Testis (tissue), 3 donors: ENCODE results near the gene APOE. TPM values are rescaled to one million over a fixed set of nuclear protein-coding genes. Genes with fewer than 3 reads are reported as not detected.

ENCODE experiments used
- DNase-seq: peaks from one replicate; pipeline ENCODE4 v3.0.0-alpha.2; 2019
- H3K27ac ChIP-seq, 2 donors: fragments of 200-600 bp; sonication (generic); one replicate each; pipeline ENCODE4 v1.5.1; 2019
- H3K27me3 ChIP-seq: fragments of 200-600 bp; sonication (generic); one replicate; pipeline ENCODE4 v1.5.1; 2019
- H3K36me3 ChIP-seq: fragments of 200-600 bp; sonication (generic); one replicate; pipeline ENCODE4 v1.5.1; 2017; ENCODE audit warnings: low read depth; ENCODE audit errors: missing control alignments
- H3K4me1 ChIP-seq: fragments of 200-600 bp; sonication (generic); one replicate; pipeline ENCODE4 v1.5.1; 2019
- H3K4me3 ChIP-seq, 2 donors: fragments of 200-600 bp; sonication (generic); one replicate each; pipeline ENCODE4 v1.5.1; 2017 to 2019
- H3K9me3 ChIP-seq: fragments of 200-600 bp; sonication (generic); one replicate; pipeline ENCODE4 v1.5.1; 2017
- POLR2A ChIP-seq: fragments of 450-650 bp; IDR thresholded peaks from one replicate; pipeline ENCODE4 v1.6.1; 2017; ENCODE audit warnings: antibody characterized with exemption, mild to moderate bottlenecking, moderate library complexity
- WGBS, 2 donors: methylation state at CpG; one replicate each; pipeline ENCODE4 v1.1.5; 2018; 5-methylcytosine and 5-hydroxymethylcytosine counted together
- intact Hi-C: fragments of 100-400 bp; cut with DNase I; formaldehyde crosslinking; loops from one replicate; pipeline ENCODE4 v1.15.1; 2023; ENCODE audit warnings: low total_unique reads
- polyA plus RNA-seq: library from polyadenylated mRNA; stranded (reverse); fragments of 350-450 nt; fragmentation: Illumina TruSeq; extraction: RNeasy Lipid Tissue Mini Kit (QIAGEN cat#74804); gene quantifications from one replicate; pipeline ENCODE4 v1.2.3, GENCODE V29; 2014; ENCODE audit warnings: low read depth, low replicate concordance; ENCODE audit not compliant: insufficient read depth
- total RNA-seq, 2 donors: library from RNA; depleted of rRNA; stranded (reverse); fragments of >200 nt; gene quantifications; one replicate each; pipeline ENCODE4 v1.2.3, GENCODE V29; 2016
- TF ChIP-seq, protein P1 (sequence below), 3 experiments: fragments of 450-650 bp in 2 of 3; fragments of 200-600 bp in 1 of 3; sonication (generic) in 1 of 3; IDR thresholded peaks; one replicate each; pipeline ENCODE4 v1.5.1; 2016 to 2019; ENCODE audit warnings: antibody characterized with exemption in 3 of 3, mild to moderate bottlenecking in 2 of 3, moderate library complexity in 1 of 3

Gene APOE
- total and polyA plus RNA-seq, 3 donors from 2014 or later: 185 to 494 (median 215) TPM

DNA sequence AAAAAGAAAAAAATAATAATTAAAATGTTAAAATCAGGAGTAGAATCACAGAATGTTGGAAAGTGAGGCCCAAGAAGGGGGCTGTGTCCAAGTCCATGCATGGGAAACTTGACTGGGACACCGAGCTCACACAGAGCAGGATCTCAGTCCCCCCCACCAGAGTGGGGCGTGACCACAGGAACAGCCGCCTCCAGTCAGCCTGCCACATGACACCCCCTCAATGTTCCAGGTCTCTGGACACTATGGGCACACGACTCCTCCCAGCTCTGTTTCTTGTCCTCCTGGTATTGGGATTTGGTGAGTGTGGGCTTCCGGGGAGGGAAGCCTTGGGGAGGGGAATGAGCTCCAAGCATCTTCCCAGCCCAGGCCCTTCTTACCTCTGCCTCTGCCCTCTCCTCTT, 42.6 kb downstream of the APOE start:
- no peaks in the 10 kb centered on the region for H3K27me3 ChIP-seq
- TF ChIP-seq, protein P1, sequence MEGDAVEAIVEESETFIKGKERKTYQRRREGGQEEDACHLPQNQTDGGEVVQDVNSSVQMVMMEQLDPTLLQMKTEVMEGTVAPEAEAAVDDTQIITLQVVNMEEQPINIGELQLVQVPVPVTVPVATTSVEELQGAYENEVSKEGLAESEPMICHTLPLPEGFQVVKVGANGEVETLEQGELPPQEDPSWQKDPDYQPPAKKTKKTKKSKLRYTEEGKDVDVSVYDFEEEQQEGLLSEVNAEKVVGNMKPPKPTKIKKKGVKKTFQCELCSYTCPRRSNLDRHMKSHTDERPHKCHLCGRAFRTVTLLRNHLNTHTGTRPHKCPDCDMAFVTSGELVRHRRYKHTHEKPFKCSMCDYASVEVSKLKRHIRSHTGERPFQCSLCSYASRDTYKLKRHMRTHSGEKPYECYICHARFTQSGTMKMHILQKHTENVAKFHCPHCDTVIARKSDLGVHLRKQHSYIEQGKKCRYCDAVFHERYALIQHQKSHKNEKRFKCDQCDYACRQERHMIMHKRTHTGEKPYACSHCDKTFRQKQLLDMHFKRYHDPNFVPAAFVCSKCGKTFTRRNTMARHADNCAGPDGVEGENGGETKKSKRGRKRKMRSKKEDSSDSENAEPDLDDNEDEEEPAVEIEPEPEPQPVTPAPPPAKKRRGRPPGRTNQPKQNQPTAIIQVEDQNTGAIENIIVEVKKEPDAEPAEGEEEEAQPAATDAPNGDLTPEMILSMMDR (IDR thresholded peaks at IDR 0.05): no peak
- no peak overlapping the region for H3K27ac ChIP-seq
- peaks cover 18% of the 10 kb centered on the region for H3K4me1 ChIP-seq
- no peaks in the 10 kb centered on the region for H3K9me3 ChIP-seq
- no peak overlapping the region for H3K4me3 ChIP-seq
- intact Hi-C loops: no loop called here
- no peaks in the 10 kb centered on the region for H3K36me3 ChIP-seq
- WGBS, 2 donors: 63 to 80% methylated on average over 5 of the region's 5 CpGs
- DNase-seq: no peak

DNA sequence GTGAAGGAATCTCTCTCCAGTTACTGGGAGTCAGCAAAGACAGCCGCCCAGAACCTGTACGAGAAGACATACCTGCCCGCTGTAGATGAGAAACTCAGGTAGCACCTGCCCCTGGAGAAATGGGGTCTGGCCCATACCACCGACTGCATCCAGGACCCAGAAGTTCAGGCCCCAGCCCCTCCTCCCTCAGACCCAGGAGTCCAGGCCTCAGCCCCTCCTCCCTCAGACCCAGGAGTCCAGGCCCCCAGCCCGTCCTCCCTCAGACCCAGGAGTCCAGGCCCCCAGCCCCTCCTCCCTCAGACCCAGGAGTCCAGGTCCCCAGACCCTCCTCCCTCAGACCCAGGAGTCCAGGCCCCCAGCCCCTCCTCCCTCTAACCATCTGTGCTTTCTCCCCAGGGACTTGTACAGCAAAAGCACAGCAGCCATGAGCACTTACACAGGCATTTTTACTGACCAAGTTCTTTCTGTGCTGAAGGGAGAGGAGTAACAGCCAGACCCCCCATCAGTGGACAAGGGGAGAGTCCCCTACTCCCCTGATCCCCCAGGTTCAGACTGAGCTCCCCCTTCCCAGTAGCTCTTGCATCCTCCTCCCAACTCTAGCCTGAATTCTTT, 43.3 kb downstream of the APOE start:
- whole genome bisulfite sequencing, 2 donors: 71% methylated on average over 5 of the region's 5 CpGs; no CpG with 5 or more reads in 1 of the 2 donors
- no peak overlapping the region for H3K4me3 ChIP-seq
- no peak overlapping the region for H3K27ac ChIP-seq
- intact Hi-C loops: no loop called here
- DNase-seq: no peak
- H3K27me3 ChIP-seq: no peaks in the 10 kb centered on the region
- no peaks in the 10 kb centered on the region for H3K36me3 ChIP-seq
- no peaks in the 10 kb centered on the region for H3K9me3 ChIP-seq
- TF ChIP-seq, protein P1 (IDR thresholded peaks at IDR 0.05): no peak
- no peak for TF ChIP-seq POLR2A
- H3K4me1 ChIP-seq: peaks cover 18% of the 10 kb centered on the region

DNA sequence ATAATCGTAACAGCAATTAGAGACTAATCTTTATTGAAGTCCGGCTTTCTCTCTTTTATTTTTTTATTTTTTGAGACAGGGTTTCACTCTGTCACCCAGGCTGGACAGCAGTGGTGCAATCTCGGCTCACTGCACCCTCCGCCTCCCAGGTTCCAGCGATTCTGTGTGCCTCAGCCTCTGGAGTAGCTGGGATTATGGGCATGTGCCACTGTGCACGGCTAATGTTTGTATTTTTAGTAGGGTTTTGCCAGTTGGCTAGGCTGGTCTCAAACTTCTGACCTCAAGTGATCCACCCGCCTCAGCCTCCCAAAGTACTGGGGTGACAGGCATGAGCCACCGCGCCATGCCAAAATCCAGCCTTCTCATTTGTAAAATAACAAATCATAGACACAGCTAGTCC, 44.0 kb downstream of the APOE start:
- Histone ChIP-seq H3K4me1 (peaks cover 24% of the 10 kb centered on the region), H3K27ac (peak overlapping the region in 1 of 2 donors; percentile 0), H3K4me3 (no peak overlapping the region), H3K36me3 (no peaks in the 10 kb centered on the region), H3K27me3 (no peaks in the 10 kb centered on the region), H3K9me3 (no peaks in the 10 kb centered on the region)
- TF ChIP-seq, protein P1 (IDR thresholded peaks at IDR 0.05): no peak
- no peak for TF ChIP-seq POLR2A
- no peak for DNase-seq
- 73 to 91% methylated on average over 9 of the region's 9 CpGs for WGBS, 2 donors
- intact Hi-C loops: no loop called here

DNA sequence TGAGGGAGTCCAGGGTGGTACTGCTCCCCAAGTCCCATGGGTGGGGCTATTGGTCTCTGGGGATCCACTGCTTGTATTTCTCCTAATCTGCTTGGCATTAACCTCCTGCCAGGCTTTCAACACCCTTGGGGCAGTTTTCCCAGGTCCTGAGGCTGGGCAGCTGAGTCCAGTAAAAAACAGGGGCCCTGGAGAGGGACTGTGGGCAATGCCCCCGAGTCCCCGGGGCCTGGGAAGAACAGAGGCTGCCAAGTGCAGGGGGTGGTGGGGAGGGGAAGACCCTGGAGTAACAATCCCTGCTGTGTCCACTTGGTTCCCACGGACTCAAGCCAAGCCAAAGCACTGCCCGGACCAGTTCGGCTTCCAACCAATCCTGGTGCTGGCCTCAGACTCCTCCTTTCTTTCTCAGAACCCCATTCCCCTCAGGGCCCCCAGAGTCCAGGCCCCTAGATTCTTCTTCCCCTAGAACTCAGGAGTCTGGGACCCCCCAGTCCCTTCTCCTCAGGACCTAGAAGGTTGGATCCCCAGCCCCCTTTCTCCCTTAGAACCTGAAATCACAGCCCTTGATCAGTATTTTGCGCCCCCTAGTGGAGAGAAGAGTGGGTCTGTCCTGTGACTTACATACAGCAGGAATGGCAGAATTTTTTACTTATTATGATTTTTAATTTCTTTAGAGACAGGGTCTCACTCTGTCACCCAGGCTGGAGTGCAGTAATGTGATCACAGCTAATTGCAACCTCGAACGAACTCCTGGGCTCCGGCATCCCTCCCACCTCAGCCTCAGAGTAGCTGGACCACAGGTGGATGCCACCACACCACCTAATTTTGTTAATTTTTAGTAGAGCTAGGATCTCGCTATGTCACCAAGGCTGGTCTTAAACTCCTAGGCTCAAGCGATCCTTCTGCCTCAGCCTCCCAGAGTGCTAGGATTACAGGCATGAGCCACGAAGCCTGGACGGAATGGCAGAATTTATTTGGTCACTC, 45.9 kb downstream of the APOE start:
- 55 to 56% methylated on average over 10 to 12 of the region's 13 CpGs for WGBS, 2 donors
- TF ChIP-seq, protein P1 (IDR thresholded peaks at IDR 0.05): peak; percentile 90 to 98 (median 93)
- no peak for TF ChIP-seq POLR2A
- no peaks in the 10 kb centered on the region for H3K27me3 ChIP-seq
- H3K4me1 ChIP-seq: peaks cover 31% of the 10 kb centered on the region
- no peak overlapping the region for H3K4me3 ChIP-seq
- intact Hi-C loops: loop anchor here (5.0 kb wide), 1 partner anchor 49 kb away; no protein-coding TSS in a partner anchor
- no peaks in the 10 kb centered on the region for H3K9me3 ChIP-seq
- H3K27ac ChIP-seq: peak overlapping the region; percentile 1 to 37
- H3K36me3 ChIP-seq: no peaks in the 10 kb centered on the region
- DNase-seq: peak; percentile 88
